ENCODE results near the gene LARP4. TPM values are rescaled to one million over a fixed set of nuclear protein-coding genes. Genes with fewer than 3 reads are reported as not detected.

The LARP4 gene
- total and polyA plus RNA-seq, 2 donors (not counting 1 experiment from before 2014, with no cell fraction given): 33.9 TPM

GRCh38 chr12:50400104-50400637, 514 bp upstream of the LARP4 start:
- H3K36me3 ChIP-seq (ENCODE audit: control insufficient read depth, insufficient read depth, low read length): no peaks in the 10 kb centered on the region
- no peaks in the 10 kb centered on the region for H3K27me3 ChIP-seq (ENCODE audit: control insufficient read depth, insufficient read depth, low read length)
- peak overlapping the region; percentile 83 for H3K4me2 ChIP-seq (ENCODE audit: extremely low read depth, insufficient read depth, low read length)
- H2AFZ ChIP-seq (ENCODE audit: low read length): peak overlapping the region; percentile 95
- no peaks in the 10 kb centered on the region for H3K9me3 ChIP-seq (ENCODE audit: control insufficient read depth, insufficient read depth, low read depth, low read length)
- TF ChIP-seq EZH2 (IDR thresholded peaks at IDR 0.05; ENCODE audit: low read length, missing control alignments): no peak
- TF ChIP-seq, protein P1, sequence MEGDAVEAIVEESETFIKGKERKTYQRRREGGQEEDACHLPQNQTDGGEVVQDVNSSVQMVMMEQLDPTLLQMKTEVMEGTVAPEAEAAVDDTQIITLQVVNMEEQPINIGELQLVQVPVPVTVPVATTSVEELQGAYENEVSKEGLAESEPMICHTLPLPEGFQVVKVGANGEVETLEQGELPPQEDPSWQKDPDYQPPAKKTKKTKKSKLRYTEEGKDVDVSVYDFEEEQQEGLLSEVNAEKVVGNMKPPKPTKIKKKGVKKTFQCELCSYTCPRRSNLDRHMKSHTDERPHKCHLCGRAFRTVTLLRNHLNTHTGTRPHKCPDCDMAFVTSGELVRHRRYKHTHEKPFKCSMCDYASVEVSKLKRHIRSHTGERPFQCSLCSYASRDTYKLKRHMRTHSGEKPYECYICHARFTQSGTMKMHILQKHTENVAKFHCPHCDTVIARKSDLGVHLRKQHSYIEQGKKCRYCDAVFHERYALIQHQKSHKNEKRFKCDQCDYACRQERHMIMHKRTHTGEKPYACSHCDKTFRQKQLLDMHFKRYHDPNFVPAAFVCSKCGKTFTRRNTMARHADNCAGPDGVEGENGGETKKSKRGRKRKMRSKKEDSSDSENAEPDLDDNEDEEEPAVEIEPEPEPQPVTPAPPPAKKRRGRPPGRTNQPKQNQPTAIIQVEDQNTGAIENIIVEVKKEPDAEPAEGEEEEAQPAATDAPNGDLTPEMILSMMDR (conservative IDR thresholded peaks at IDR 0.05 in 1 of 2, IDR thresholded peaks at IDR 0.05 in 1 of 2; ENCODE audit: low read depth in 1 of 2, low read length in 2 of 2): no peak
- peak overlapping the region; percentile 91 for H3K27ac ChIP-seq (ENCODE audit: insufficient read depth, low read length)
- H4K20me1 ChIP-seq (ENCODE audit: control insufficient read depth, extremely low read depth, insufficient read depth, low read length): no peaks in the 10 kb centered on the region
- H3K79me2 ChIP-seq (ENCODE audit: control insufficient read depth, insufficient read depth, low read length): peaks cover 43% of the 10 kb centered on the region
- H3K9ac ChIP-seq (ENCODE audit: insufficient read depth, low read length): peak overlapping the region; percentile 60
- H3K4me3 ChIP-seq (replicated peaks in 1 of 4; ENCODE audit: control extremely low read depth in 1 of 4, insufficient read depth in 1 of 4, low read depth in 3 of 4, low read length in 4 of 4): peak overlapping the region; percentile 92 to 95 (median 93)
- DNase-seq (ENCODE audit: low read depth in 2 of 2): no peak
- H3K4me1 ChIP-seq (ENCODE audit: control insufficient read depth, extremely low read depth, insufficient read depth, low read length): no peaks in the 10 kb centered on the region

DNA sequence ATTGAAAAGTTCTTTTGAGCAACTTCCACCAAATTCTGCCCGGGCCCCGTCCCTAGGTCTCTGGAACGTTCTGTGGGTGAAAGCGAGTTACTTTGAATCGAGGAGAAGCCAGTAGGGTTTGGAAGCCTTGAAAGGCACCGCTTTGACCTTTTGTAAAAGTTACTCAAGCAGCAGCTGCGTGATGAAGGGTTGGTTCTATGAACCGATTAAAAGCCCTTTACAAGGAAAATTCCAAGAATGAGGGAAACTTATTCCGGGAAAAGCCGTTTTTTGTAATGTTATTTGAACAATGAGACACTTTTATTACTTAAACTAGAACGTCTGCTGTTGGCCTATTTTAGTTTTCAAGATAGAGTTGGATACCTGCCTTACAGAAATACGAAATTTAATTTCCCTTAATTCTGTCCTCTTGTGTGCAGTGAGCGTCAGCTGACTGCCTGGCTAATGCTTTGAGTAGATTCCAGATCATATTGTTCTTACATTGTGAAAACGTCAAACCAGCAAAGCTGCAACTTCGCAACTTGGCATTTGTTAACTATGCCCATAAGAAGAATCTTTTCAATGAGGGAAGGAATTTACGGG, 906 bp downstream of the LARP4 start:
- no peaks in the 10 kb centered on the region for H4K20me1 ChIP-seq (ENCODE audit: control insufficient read depth, extremely low read depth, insufficient read depth, low read length)
- H3K4me2 ChIP-seq (ENCODE audit: extremely low read depth, insufficient read depth, low read length): peak overlapping the region; percentile 86
- H3K27me3 ChIP-seq (ENCODE audit: control insufficient read depth, insufficient read depth, low read length): no peaks in the 10 kb centered on the region
- H3K36me3 ChIP-seq (ENCODE audit: control insufficient read depth, insufficient read depth, low read length): no peaks in the 10 kb centered on the region
- no peaks in the 10 kb centered on the region for H3K4me1 ChIP-seq (ENCODE audit: control insufficient read depth, extremely low read depth, insufficient read depth, low read length)
- no peaks in the 10 kb centered on the region for H3K9me3 ChIP-seq (ENCODE audit: control insufficient read depth, insufficient read depth, low read depth, low read length)
- H2AFZ ChIP-seq (ENCODE audit: low read length): no peak overlapping the region
- H3K79me2 ChIP-seq (ENCODE audit: control insufficient read depth, insufficient read depth, low read length): peaks cover 56% of the 10 kb centered on the region
- H3K9ac ChIP-seq (ENCODE audit: insufficient read depth, low read length): peak overlapping the region; percentile 77
- TF ChIP-seq, protein P1 (conservative IDR thresholded peaks at IDR 0.05 in 1 of 2, IDR thresholded peaks at IDR 0.05 in 1 of 2; ENCODE audit: low read depth in 1 of 2, low read length in 2 of 2): no peak
- TF ChIP-seq EZH2 (IDR thresholded peaks at IDR 0.05; ENCODE audit: low read length, missing control alignments): no peak
- H3K4me3 ChIP-seq (replicated peaks in 1 of 4; ENCODE audit: control extremely low read depth in 1 of 4, insufficient read depth in 1 of 4, low read depth in 3 of 4, low read length in 4 of 4): peak overlapping the region; percentile 92 to 95 (median 93)
- peak overlapping the region; percentile 91 for H3K27ac ChIP-seq (ENCODE audit: insufficient read depth, low read length)
- DNase-seq (ENCODE audit: low read depth in 2 of 2): peak; percentile 57 to 73

DNA sequence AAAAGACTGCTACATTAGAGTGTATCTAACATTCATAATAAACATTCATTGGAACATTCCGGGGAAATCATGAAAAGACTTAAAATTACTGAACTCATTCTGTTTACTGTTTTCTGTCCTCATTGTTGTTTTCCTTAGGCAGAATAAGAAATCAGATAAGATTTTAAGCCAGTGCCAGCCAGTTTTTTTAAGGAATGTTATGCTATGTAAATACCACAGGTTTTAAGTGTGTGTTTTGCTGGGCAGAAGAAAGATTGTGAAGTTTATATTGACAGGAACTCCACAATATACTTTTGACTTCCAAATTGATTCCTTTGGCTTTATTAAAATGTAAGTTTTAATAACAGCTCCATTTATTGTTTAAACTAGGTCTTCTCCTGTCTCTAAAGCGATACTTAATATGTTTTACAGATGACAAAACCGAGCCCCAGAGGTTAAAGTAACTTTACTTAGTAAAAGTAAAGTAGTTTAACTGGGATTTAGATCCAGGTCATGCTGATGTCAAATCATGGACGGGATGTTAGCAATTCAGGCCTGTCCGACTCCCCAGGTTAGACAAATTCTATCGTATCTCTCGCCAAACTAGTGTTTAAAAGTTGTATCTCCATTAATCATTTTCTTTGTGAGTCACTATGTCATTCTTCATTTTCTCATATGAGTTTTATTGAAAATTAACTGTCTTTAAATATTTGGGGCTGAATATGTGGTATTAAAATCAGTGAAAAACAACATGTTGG, 1.7 kb downstream of the LARP4 start:
- Histone ChIP-seq H4K20me1 (ENCODE audit: control insufficient read depth, extremely low read depth, insufficient read depth, low read length) (no peaks in the 10 kb centered on the region), H3K4me3 (replicated peaks in 1 of 4; ENCODE audit: control extremely low read depth in 1 of 4, insufficient read depth in 1 of 4, low read depth in 3 of 4, low read length in 4 of 4) (peak overlapping the region; percentile 92 to 95 (median 93)), H3K9me3 (ENCODE audit: control insufficient read depth, insufficient read depth, low read depth, low read length) (no peaks in the 10 kb centered on the region), H3K27ac (ENCODE audit: insufficient read depth, low read length) (peak overlapping the region; percentile 91), H3K4me1 (ENCODE audit: control insufficient read depth, extremely low read depth, insufficient read depth, low read length) (no peaks in the 10 kb centered on the region), H3K9ac (ENCODE audit: insufficient read depth, low read length) (no peak overlapping the region), H2AFZ (ENCODE audit: low read length) (no peak overlapping the region), H3K4me2 (ENCODE audit: extremely low read depth, insufficient read depth, low read length) (peak overlapping the region; percentile 86), H3K79me2 (ENCODE audit: control insufficient read depth, insufficient read depth, low read length) (peaks cover 64% of the 10 kb centered on the region), H3K36me3 (ENCODE audit: control insufficient read depth, insufficient read depth, low read length) (no peaks in the 10 kb centered on the region), H3K27me3 (ENCODE audit: control insufficient read depth, insufficient read depth, low read length) (no peaks in the 10 kb centered on the region)
- TF ChIP-seq, protein P1 (conservative IDR thresholded peaks at IDR 0.05 in 1 of 2, IDR thresholded peaks at IDR 0.05 in 1 of 2; ENCODE audit: low read depth in 1 of 2, low read length in 2 of 2): no peak
- no peak for TF ChIP-seq EZH2 (IDR thresholded peaks at IDR 0.05; ENCODE audit: low read length, missing control alignments)
- peak; percentile 14 to 16 for DNase-seq (ENCODE audit: low read depth in 2 of 2)
